ENCODE data around the gene HNRNPC.

DNA sequence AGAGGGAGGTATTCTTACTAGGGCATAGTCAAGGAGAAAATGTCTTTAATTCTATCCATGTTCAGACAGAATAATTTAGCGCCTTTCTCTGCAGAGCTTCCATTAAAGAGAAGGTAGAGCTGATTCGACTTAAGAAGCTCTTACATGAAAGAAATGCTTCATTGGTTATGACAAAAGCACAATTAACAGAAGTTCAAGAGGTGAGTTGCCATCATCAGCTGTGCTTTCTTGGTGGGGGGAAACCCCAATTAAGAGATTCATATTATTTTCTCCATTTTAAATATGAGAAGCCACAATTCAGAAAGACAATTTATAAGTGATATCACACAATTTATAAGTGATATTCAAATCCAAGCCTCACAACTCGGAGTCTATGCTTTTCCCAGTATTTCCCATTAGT is 38.4 kb upstream of the HNRNPC start:
- TF ChIP-seq, protein P1, sequence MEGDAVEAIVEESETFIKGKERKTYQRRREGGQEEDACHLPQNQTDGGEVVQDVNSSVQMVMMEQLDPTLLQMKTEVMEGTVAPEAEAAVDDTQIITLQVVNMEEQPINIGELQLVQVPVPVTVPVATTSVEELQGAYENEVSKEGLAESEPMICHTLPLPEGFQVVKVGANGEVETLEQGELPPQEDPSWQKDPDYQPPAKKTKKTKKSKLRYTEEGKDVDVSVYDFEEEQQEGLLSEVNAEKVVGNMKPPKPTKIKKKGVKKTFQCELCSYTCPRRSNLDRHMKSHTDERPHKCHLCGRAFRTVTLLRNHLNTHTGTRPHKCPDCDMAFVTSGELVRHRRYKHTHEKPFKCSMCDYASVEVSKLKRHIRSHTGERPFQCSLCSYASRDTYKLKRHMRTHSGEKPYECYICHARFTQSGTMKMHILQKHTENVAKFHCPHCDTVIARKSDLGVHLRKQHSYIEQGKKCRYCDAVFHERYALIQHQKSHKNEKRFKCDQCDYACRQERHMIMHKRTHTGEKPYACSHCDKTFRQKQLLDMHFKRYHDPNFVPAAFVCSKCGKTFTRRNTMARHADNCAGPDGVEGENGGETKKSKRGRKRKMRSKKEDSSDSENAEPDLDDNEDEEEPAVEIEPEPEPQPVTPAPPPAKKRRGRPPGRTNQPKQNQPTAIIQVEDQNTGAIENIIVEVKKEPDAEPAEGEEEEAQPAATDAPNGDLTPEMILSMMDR (IDR thresholded peaks at IDR 0.05; ENCODE audit: poor library complexity) = no peak
- TF ChIP-seq EZH2phosphoT487 (IDR thresholded peaks at IDR 0.05; ENCODE audit: low read depth, severe bottlenecking, unreplicated experiment) = no peak
